PC-3 (cell line): ENCODE data around the gene POMC. TPM values are rescaled to one million over a fixed set of nuclear protein-coding genes. Genes with fewer than 3 reads are reported as not detected.
"Not testable (repeated sequence)": the region's sequence is repeated elsewhere in the genome, so short reads cannot be mapped to it uniquely, and the experiment has no call there.

Experiments used
- ATAC-seq: fragments of 200-7000 bp; cut with Tn5 transposase; 2 replicates; pipeline ENCODE4 v1.9.1; 2020; ENCODE audit warnings: mild to moderate bottlenecking, moderate library complexity
- BruUV-seq: library from RNA; stranded (reverse); fragments of 400-500 nt; replicated peaks from 2 replicates; lab custom pipeline; 2021; lab: Mats Ljungman, UMichigan
- CTCF ChIA-PET: fragments of 300-600 bp; sonication (Branson Sonifier 250); formaldehyde crosslinking; loops from one replicate; lab custom pipeline; 2022; ENCODE audit warnings: antibody characterized with exemption; lab: Charles Lee
- POLR2A ChIA-PET: fragments of 300-600 bp; sonication (Branson Sonifier 250); formaldehyde crosslinking; loops from one replicate; lab custom pipeline; 2022; ENCODE audit warnings: antibody characterized with exemption; ENCODE audit not compliant: unreplicated experiment; lab: Charles Lee
- DNase-seq: peaks from one replicate; pipeline ENCODE4 v3.0.0-alpha.2; 2015
- H2AFZ ChIP-seq: fragments of 300-600 bp; sonication (generic); 2 replicates; pipeline ENCODE4 v1.6.0; 2016; ENCODE audit warnings: antibody characterized with exemption, low read length
- H3F3A ChIP-seq: fragments of 300-600 bp; sonication (generic); one replicate; pipeline ENCODE4 v1.6.0; 2017; ENCODE audit warnings: antibody characterized with exemption, low read length, control low read depth, mild to moderate bottlenecking; ENCODE audit not compliant: unreplicated experiment
- H3K27ac ChIP-seq: fragments of 300-600 bp; sonication (generic); 2 replicates; pipeline ENCODE4 v1.5.1; 2016; ENCODE audit warnings: mild to moderate bottlenecking, low read length
- H3K27me3 ChIP-seq: fragments of 300-600 bp; sonication (generic); 2 replicates; pipeline ENCODE4 v1.6.1; 2016; ENCODE audit warnings: low read length, mixed read lengths
- H3K36me3 ChIP-seq: fragments of 300-600 bp; sonication (generic); 2 replicates; pipeline ENCODE4 v1.6.1; 2016; ENCODE audit warnings: low read depth, mixed run types, low read length, mixed read lengths
- H3K4me1 ChIP-seq: fragments of 300-600 bp; sonication (generic); 2 replicates; pipeline ENCODE4 v1.5.1; 2016; ENCODE audit warnings: low read length; ENCODE audit not compliant: insufficient read depth
- H3K4me2 ChIP-seq: fragments of 300-600 bp; sonication (generic); 2 replicates; pipeline ENCODE4 v1.6.0; 2016; ENCODE audit warnings: low read length
- H3K4me3 ChIP-seq: fragments of 300-600 bp; sonication (generic); 2 replicates; pipeline ENCODE4 v1.5.1; 2016; ENCODE audit warnings: mild to moderate bottlenecking, low read length, mixed read lengths
- H3K79me2 ChIP-seq: fragments of 300-600 bp; sonication (generic); 2 replicates; pipeline ENCODE4 v1.6.1; 2017; ENCODE audit warnings: low read length, mixed read lengths
- H3K9ac ChIP-seq: fragments of 300-600 bp; sonication (generic); 2 replicates; pipeline ENCODE4 v1.6.0; 2016; ENCODE audit warnings: mild to moderate bottlenecking, low read length
- H3K9me2 ChIP-seq: fragments of 300-600 bp; sonication (generic); replicated peaks from 2 replicates; pipeline ENCODE4 v1.6.1; 2016; ENCODE audit warnings: mixed run types, low read length, mixed read lengths
- H3K9me3 ChIP-seq: fragments of 300-600 bp; sonication (generic); 2 replicates; pipeline ENCODE4 v1.6.1; 2016; ENCODE audit warnings: low read length, mixed read lengths
- H4K20me1 ChIP-seq: fragments of 300-600 bp; sonication (generic); 2 replicates; pipeline ENCODE4 v1.6.1; 2016; ENCODE audit warnings: low read length, mixed read lengths
- CTCF ChIP-seq: fragments of 300-600 bp; sonication (generic); conservative IDR thresholded peaks from 2 replicates; pipeline ENCODE4 v1.5.1; 2017; ENCODE audit warnings: antibody characterized with exemption, low read depth, mild to moderate bottlenecking, low read length
- EZH2 ChIP-seq: fragments of 300-600 bp; sonication (generic); IDR thresholded peaks from one replicate; pipeline ENCODE4 v1.6.1; 2017; ENCODE audit warnings: antibody characterized with exemption, mild to moderate bottlenecking, low read length; ENCODE audit not compliant: unreplicated experiment
- EZH2phosphoT487 ChIP-seq: fragments of 300-600 bp; sonication (generic); IDR thresholded peaks from 2 replicates; pipeline ENCODE4 v1.6.1; 2018; ENCODE audit warnings: mild to moderate bottlenecking, antibody characterized with exemption, low read length, borderline replicate concordance
- intact Hi-C: fragments of 100-400 bp; cut with micrococcal nuclease; formaldehyde crosslinking; loops from 2 replicates; pipeline ENCODE4 v1.9.0; 2023
- total RNA-seq: library from RNA; depleted of rRNA; stranded (reverse); fragments of >200 nt; gene quantifications from 2 replicates; pipeline ENCODE4 v1.2.3, GENCODE V29; 2014

Gene POMC
- total RNA-seq, 1 experiment from 2014 or later = not detected

- no peaks in the 10 kb centered on the region for H3K27me3 ChIP-seq
- ChIA-PET POLR2A (no interaction called here), CTCF (no interaction called here)
- no peaks in the 10 kb centered on the region for H3K36me3 ChIP-seq
- H4K20me1 ChIP-seq = no peaks in the 10 kb centered on the region
- TF ChIP-seq EZH2phosphoT487 = no peak
- no peak for TF ChIP-seq EZH2
- TF ChIP-seq CTCF = no peak
- no peak overlapping the region for H2AFZ ChIP-seq
- no peak for ATAC-seq
- H3K4me2 ChIP-seq = no peak overlapping the region
- no peaks in the 10 kb centered on the region for H3K9me3 ChIP-seq
- H3K27ac ChIP-seq = no peak overlapping the region
- H3F3A ChIP-seq = no peaks in the 10 kb centered on the region
- intact Hi-C loops = no loop called here
- DNase-seq = no peak
- no peaks in the 10 kb centered on the region for H3K4me1 ChIP-seq
- H3K79me2 ChIP-seq = no peaks in the 10 kb centered on the region
- no peaks in the 10 kb centered on the region for H3K9me2 ChIP-seq
- no peak overlapping the region for H3K9ac ChIP-seq
- BruUV-seq = no TSS peak
- no peak overlapping the region for H3K4me3 ChIP-seq
These were observed 10.1 kb downstream of the POMC start for GRCh38 chr2:25158096-25158852.

GRCh38 chr2:25155401-25155800, 13.0 kb downstream of the POMC start:
- no peak overlapping the region for H3K4me2 ChIP-seq
- no peaks in the 10 kb centered on the region for H3K9me2 ChIP-seq
- POLR2A ChIA-PET = no interaction called here
- no peaks in the 10 kb centered on the region for H3K79me2 ChIP-seq
- no peaks in the 10 kb centered on the region for H4K20me1 ChIP-seq
- H2AFZ ChIP-seq = no peak overlapping the region
- H3K9me3 ChIP-seq = no peaks in the 10 kb centered on the region
- ATAC-seq = no peak
- no peaks in the 10 kb centered on the region for H3K36me3 ChIP-seq
- DNase-seq = no peak
- intact Hi-C loops = no loop called here
- no peak overlapping the region for H3K9ac ChIP-seq
- no peaks in the 10 kb centered on the region for H3K4me1 ChIP-seq
- BruUV-seq = no TSS peak
- no peak overlapping the region for H3K4me3 ChIP-seq
- no peaks in the 10 kb centered on the region for H3K27me3 ChIP-seq
- CTCF ChIA-PET = no interaction called here
- H3F3A ChIP-seq = no peaks in the 10 kb centered on the region
- no peak for TF ChIP-seq EZH2
- no peak for TF ChIP-seq CTCF
- no peak for TF ChIP-seq EZH2phosphoT487
- no peak overlapping the region for H3K27ac ChIP-seq

GRCh38 chr2:25151718-25152117, 16.7 kb downstream of the POMC start:
- Histone ChIP-seq H3K4me1 (no peaks in the 10 kb centered on the region), H4K20me1 (no peaks in the 10 kb centered on the region), H3K4me2 (no peak overlapping the region), H3K4me3 (no peak overlapping the region), H3F3A (no peaks in the 10 kb centered on the region), H3K9me3 (no peaks in the 10 kb centered on the region), H3K27ac (no peak overlapping the region), H3K9me2 (no peaks in the 10 kb centered on the region), H3K79me2 (no peaks in the 10 kb centered on the region), H3K9ac (no peak overlapping the region), H3K27me3 (no peaks in the 10 kb centered on the region), H2AFZ (no peak overlapping the region), H3K36me3 (no peaks in the 10 kb centered on the region)
- POLR2A ChIA-PET = no interaction called here
- intact Hi-C loops = no loop called here
- DNase-seq (no peak), ATAC-seq (no peak)
- CTCF ChIA-PET = no interaction called here
- no peak for TF ChIP-seq CTCF
- TF ChIP-seq EZH2phosphoT487 = no peak
- no peak for TF ChIP-seq EZH2
- no TSS peak for BruUV-seq

- BruUV-seq, H3K9ac ChIP-seq, POLR2A ChIA-PET, H3K9me3 ChIP-seq, H4K20me1 ChIP-seq, CTCF ChIA-PET, DNase-seq, H3F3A ChIP-seq, H3K27ac ChIP-seq, H3K79me2 ChIP-seq, H3K4me2 ChIP-seq, H3K4me3 ChIP-seq, ATAC-seq, H3K36me3 ChIP-seq, intact Hi-C loops, H3K4me1 ChIP-seq, H3K27me3 ChIP-seq, H2AFZ ChIP-seq, H3K9me2 ChIP-seq: not testable (repeated sequence)
These were observed 17.4 kb downstream of the POMC start for GRCh38 chr2:25150993-25151392.
